C4-2B (cell line): ENCODE data around the gene ZFYVE28.

Source experiments
- CTCF ChIP-seq: fragments of 450-650 bp; conservative IDR thresholded peaks from 2 replicates; pipeline ENCODE4 v1.5.1; 2017; ENCODE audit warnings: mild to moderate bottlenecking
- ZFX ChIP-seq: fragments of 450-650 bp; IDR thresholded peaks from 2 replicates; pipeline ENCODE4 v1.6.1; 2017

DNA sequence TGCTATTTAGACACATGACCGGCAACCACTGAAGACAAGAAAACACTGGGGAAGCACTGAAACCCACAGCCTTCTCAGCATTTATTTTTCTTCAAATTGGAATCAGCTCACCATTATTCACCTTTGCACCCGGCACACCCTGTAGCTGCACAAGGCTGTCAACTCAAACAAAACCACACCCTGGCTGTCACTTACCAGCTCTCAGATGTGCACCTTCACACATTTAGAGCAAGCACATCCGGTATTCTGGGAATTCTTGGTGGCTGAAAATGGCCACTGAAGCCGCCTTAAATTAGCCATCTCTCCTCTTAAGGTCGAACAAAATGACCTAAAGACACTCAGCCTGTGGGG lies 5.9 kb downstream of the ZFYVE28 start:
- TF ChIP-seq CTCF (no peak), ZFX (no peak)
